IPS DF 6.9 (cell line): ENCODE measurements around the gene OCLN.

Experiments used
- DNase-seq: peaks from one replicate; pipeline ENCODE4 v3.0.0-alpha.2; 2013; ENCODE audit warnings: low read depth, low spot score
- H3K27ac ChIP-seq: one replicate; pipeline ENCODE4 v1.5.1; 2013; ENCODE audit warnings: low read length, control low read depth
- H3K27me3 ChIP-seq: 2 replicates; pipeline ENCODE4 v1.6.1; 2013; ENCODE audit warnings: mild to moderate bottlenecking, low read length; ENCODE audit not compliant: control insufficient read depth, insufficient read depth
- H3K36me3 ChIP-seq: 2 replicates; pipeline ENCODE4 v1.6.1; 2013; ENCODE audit warnings: low read length; ENCODE audit not compliant: control insufficient read depth, insufficient read depth
- H3K4me1 ChIP-seq: 2 replicates; pipeline ENCODE4 v1.6.1; 2013; ENCODE audit warnings: low read length; ENCODE audit not compliant: control insufficient read depth, insufficient read depth
- H3K4me3 ChIP-seq: 2 replicates; pipeline ENCODE4 v1.5.1; 2013; ENCODE audit warnings: mild to moderate bottlenecking, low read length
- H3K9me3 ChIP-seq: 2 replicates; pipeline ENCODE4 v1.6.1; 2013; ENCODE audit warnings: low read length, inconsistent platforms; ENCODE audit not compliant: control insufficient read depth, insufficient read depth
- WGBS: extraction: QIAGEN DNeasy Blood & Tissue Kit; methylation state at CpG from one replicate; pipeline ENCODE4 v1.1.7; 2013; ENCODE audit warnings: mixed read lengths, missing lambda C conversion rate; ENCODE audit not compliant: insufficient read length, insufficient coverage; 5-methylcytosine and 5-hydroxymethylcytosine counted together

The OCLN gene

DNA sequence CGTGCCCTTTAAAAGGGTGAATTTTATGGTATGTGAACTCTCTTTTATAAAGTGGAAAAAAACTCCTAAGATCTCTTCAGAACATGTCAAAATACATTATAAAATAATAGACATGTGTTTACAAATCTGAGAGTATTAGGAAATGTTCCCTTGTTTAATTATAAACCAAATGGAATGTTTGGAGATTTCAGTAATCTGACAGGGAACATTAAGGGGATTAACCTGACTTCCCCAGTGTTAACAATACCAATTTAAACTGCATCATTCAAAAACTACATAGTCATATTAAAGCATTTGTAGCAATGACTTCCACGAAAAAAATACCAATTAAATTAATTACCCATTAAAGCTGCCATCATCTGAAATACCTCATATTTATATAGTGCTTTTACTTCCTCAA is 1.6 kb upstream of the OCLN start:
- H3K4me1 ChIP-seq: peaks cover 5% of the 10 kb centered on the region
- WGBS: 100% methylated on average over 1 of the region's 2 CpGs
- no peak for DNase-seq
- H3K9me3 ChIP-seq: no peaks in the 10 kb centered on the region
- H3K4me3 ChIP-seq: no peak overlapping the region
- H3K27ac ChIP-seq: no peak overlapping the region
- H3K36me3 ChIP-seq: no peaks in the 10 kb centered on the region
- H3K27me3 ChIP-seq: no peaks in the 10 kb centered on the region

DNA sequence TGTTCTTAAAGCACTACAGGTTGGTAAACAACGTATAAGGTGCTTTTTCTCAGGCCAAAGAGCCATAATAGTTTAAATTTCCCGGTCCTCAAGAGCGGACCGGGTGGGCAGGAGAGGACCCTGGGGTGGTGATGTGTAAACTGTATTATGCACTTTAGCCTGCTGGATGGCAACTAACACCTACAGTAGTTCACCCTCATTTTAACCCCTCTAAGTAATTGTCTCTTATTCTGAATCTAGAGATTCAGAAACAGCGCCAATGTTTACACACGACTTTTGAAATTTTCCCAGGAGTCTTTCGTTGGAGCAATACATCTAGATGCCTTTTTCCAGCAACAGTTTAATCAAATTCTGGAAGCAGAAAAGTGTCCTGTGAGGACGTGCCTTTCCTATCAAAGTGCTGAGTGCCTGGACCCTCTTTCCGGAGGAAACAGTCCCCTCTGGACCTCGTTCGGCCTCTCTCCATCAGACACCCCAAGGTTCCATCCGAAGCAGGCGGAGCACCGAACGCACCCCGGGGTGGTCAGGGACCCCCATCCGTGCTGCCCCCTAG is 676 bp upstream of the OCLN start:
- peak overlapping the region; percentile 76; the same call in 1 of the 2 replicates for H3K4me3 ChIP-seq
- WGBS: no CpG with 5 or more reads among the region's 17 CpGs
- no peaks in the 10 kb centered on the region for H3K36me3 ChIP-seq
- H3K4me1 ChIP-seq: peaks cover 5% of the 10 kb centered on the region
- no peaks in the 10 kb centered on the region for H3K27me3 ChIP-seq
- H3K27ac ChIP-seq: no peak overlapping the region
- no peak for DNase-seq
- H3K9me3 ChIP-seq: no peaks in the 10 kb centered on the region

DNA sequence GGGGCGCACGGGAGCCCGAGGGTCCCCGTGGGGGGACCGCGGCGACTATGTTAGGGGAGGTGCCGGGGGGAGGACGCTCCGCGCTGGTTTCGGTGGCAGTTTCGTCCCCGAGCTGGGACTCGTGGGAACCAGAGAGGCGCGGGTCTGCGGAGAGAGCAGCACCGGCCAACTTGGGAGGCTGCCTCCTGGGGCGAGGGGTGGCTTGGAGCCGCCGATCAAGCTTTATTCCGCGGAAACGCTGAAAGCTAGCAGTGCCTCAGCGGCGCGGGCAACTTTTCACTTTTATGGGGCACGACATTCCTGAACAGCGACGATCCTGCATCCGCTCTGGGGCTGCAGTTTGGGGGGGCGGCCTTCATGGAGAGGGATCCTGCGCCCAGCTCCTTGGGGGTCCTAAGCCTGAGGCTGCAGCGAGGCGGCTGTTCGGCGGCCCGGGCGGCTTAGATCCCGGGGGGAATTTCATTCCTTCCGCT is 369 bp downstream of the OCLN start:
- H3K4me1 ChIP-seq: peaks cover 5% of the 10 kb centered on the region
- H3K27me3 ChIP-seq: no peaks in the 10 kb centered on the region
- no peak for DNase-seq
- no peak overlapping the region for H3K27ac ChIP-seq
- no peaks in the 10 kb centered on the region for H3K36me3 ChIP-seq
- H3K4me3 ChIP-seq: peak overlapping the region; percentile 76
- no peaks in the 10 kb centered on the region for H3K9me3 ChIP-seq
- WGBS: no CpG with 5 or more reads among the region's 42 CpGs

DNA sequence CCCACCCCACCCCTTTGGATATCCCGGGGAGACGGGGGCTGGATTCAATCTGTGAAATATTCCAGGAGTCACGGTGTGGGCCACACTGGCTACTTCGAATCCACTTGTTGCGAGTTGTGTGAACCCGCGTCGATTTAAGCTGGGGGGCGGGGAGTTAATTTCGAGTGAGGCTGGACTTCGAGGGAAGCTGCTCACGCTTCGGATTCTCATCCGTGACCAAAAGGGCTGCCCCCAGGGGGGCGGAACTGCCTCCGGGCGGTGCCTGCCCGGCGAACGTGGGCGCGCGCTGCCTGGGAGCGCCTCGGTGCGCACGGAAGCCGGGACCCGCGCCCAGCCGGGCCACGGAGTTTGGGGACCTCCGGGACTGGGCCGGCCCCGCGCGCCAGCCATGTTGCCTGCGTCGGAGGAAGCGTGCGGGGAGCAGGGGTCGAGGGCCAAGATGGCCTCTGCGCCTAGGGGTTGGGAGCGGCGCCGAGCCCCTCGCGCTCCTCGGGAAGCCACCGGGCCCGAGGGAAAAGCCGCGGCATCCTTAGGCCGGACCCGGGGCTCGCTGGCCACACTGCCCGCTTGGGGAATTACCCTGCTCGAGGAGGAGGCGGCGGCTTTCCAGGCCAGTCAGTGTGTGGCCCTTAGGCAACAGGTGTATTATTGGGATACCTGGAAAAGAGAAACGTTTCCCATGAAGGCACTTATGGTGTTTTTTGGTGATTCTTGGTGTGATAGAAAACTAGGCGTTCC is 975 bp downstream of the OCLN start:
- Histone ChIP-seq H3K36me3 (no peaks in the 10 kb centered on the region), H3K27ac (no peak overlapping the region), H3K9me3 (no peaks in the 10 kb centered on the region), H3K27me3 (no peaks in the 10 kb centered on the region), H3K4me1 (peaks cover 5% of the 10 kb centered on the region), H3K4me3 (peak overlapping the region; percentile 76)
- no CpG with 5 or more reads among the region's 62 CpGs for WGBS
- DNase-seq: no peak

DNA sequence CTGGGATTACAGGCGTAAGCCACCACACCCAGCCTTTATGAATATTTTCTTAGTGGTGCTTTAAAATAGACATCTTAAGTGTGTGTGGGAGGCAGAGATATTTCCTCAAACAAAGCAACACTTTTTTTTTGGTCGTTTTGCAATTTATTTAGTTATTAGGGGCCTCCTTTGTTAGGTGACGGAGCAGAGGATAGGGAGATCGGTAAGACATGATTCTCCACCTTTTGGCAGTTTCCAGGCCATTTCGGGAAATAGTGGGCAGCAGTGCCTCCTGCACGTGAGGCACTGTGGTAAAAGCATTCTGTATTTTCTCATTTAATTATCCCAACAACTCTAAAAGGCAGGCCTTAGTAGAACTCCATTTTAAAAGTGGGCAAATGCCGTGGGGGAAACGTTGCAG is 1.9 kb downstream of the OCLN start:
- DNase-seq: no peak
- H3K27me3 ChIP-seq: no peaks in the 10 kb centered on the region
- no peak overlapping the region for H3K4me3 ChIP-seq
- no peak overlapping the region for H3K27ac ChIP-seq
- peaks cover 3% of the 10 kb centered on the region; the same call in 1 of the 2 replicates for H3K4me1 ChIP-seq
- WGBS: no CpG with 5 or more reads among the region's 8 CpGs
- no peaks in the 10 kb centered on the region for H3K36me3 ChIP-seq
- H3K9me3 ChIP-seq: no peaks in the 10 kb centered on the region

DNA sequence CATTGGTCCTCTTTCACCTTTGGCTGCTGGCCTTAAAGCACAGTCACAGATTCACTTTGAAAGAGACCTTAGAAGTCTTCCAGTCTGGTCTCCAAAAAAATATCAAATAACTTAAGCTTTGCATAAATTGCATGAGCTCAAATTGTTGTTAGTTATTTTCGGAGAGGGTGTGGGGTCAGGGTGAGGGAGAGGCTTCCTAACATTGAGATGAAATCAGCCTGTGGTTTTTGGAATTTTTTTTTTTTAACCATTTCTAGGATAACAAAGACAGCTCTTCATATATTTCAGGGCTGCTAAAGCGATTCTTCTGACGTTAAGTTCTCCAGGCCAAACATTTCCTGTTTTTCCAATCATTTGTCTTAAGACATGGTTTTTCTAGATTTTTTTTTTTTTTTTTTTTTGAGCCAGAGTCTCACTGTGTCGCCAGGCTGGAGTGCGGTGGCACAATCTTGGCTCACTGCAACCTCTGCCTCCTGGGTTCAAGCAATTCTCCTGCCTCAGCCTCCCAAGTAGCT is 4.5 kb downstream of the OCLN start:
- Histone ChIP-seq H3K9me3 (no peaks in the 10 kb centered on the region), H3K36me3 (no peaks in the 10 kb centered on the region), H3K4me1 (peaks cover 3% of the 10 kb centered on the region; the same call in 1 of the 2 replicates), H3K4me3 (no peak overlapping the region), H3K27ac (no peak overlapping the region), H3K27me3 (no peaks in the 10 kb centered on the region)
- WGBS: no CpG with 5 or more reads among the region's 5 CpGs
- no peak for DNase-seq

DNA sequence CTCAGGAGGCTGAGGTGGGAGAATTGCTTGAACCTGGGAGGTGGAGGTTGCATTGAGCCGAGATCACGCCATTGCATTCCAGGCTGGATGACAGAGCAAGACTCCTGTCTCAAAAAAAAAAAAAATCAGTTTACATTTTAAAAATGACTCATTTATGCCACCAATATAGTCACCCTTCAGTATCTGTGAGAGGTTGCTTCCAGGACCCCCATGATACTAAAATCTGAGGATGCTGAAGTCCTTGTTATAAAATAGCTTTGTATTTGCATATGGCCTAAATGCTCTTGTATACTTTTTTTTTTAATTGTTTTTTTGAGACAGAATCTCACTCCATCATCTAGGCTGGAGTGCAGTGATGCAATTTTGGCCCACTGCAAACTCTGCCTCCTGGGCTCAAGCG is 5.8 kb downstream of the OCLN start:
- Histone ChIP-seq H3K4me1 (peaks cover 9% of the 10 kb centered on the region; the same call in 1 of the 2 replicates), H3K27me3 (no peaks in the 10 kb centered on the region), H3K4me3 (no peak overlapping the region), H3K9me3 (no peaks in the 10 kb centered on the region), H3K36me3 (no peaks in the 10 kb centered on the region), H3K27ac (no peak overlapping the region)
- DNase-seq: no peak
- no CpG with 5 or more reads among the region's 3 CpGs for WGBS

DNA sequence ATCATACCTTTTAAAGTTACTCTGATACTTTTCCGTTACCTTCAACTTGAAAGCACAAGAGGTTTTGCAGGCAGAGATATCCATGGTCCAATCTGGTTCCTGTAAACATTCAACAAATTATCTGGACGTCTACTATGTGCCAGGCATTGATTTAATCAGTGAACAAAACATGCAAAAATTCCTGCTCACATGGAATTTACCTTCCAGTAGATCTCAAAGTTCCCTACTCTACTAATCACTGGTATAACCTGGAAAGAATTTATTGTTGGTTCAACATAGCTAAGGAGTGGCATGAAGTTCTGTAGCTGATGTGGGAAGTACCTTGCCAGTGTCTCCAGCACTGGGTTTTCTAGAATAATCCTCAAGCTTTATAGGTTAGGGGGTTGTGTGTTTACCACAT is 9.8 kb downstream of the OCLN start:
- no peak for DNase-seq
- Histone ChIP-seq H3K9me3 (no peaks in the 10 kb centered on the region), H3K4me3 (no peak overlapping the region), H3K36me3 (no peaks in the 10 kb centered on the region; the same call in 1 of the 2 replicates), H3K27me3 (no peaks in the 10 kb centered on the region), H3K27ac (no peak overlapping the region), H3K4me1 (peaks cover 6% of the 10 kb centered on the region; the same call in 1 of the 2 replicates)
- WGBS: no CpG with 5 or more reads among the region's 2 CpGs

DNA sequence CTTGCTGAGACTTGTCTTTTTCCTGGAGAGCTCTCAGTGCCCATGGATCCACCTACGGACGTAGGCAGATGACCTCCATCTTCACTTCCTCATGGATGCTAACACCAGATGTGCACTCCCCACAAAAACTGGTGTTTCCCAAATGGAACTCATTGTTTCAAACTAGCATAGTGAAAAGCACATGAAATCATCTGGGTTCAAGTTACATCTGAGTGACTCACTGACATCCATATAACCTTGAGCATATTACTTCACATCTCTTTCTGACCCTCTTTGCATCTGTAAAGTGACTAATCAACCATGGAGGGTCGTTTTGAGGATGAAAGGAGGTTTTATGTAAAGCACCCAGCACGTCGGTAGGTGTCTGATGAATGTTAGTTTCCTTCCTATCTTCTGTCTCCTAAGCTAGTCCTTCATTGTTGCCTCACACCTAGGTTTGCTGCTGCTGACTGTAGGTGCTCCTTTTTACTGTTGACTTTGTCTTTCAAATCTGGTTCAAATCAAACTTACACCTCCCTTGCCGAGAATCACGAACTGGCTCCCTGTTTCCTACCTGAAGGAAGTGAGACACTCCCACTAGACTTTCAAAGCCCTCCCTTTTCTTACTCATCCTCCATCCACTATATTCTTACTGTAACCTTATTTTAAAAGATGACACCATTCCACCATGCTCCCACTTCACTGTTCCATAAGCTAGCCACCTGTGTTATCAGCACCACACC is 10.3 kb downstream of the OCLN start:
- H3K4me3 ChIP-seq: no peak overlapping the region
- H3K9me3 ChIP-seq: no peaks in the 10 kb centered on the region
- no CpG with 5 or more reads among the region's 7 CpGs for WGBS

DNA sequence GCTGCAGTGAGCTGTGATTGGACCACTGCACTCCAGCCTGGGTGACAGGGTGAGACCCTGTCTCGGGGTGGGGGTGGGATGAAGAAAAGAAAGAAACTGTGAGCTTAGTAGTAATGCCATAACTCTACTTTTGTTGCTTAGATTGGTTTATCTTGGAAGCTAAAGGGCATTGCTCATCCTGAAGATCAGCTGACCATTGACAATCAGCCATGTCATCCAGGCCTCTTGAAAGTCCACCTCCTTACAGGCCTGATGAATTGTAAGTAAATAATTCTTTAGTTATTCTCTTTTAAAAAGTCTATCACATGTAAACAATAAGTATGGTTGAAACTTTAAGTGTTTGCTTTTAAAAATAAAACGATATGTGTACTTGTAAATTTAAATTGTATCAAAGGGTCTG is 11.4 kb downstream of the OCLN start:
- Histone ChIP-seq H3K9me3 (no peaks in the 10 kb centered on the region), H3K27me3 (no peaks in the 10 kb centered on the region), H3K36me3 (peaks cover under 1% of the 10 kb centered on the region; the same call in 1 of the 2 replicates), H3K27ac (no peak overlapping the region), H3K4me3 (no peak overlapping the region), H3K4me1 (peaks cover 6% of the 10 kb centered on the region; the same call in 1 of the 2 replicates)
- no CpG with 5 or more reads among the region's 2 CpGs for WGBS
- DNase-seq: no peak

More for the DNA sequence above, 10.3 kb downstream of the OCLN start:
- Histone ChIP-seq H3K27ac (no peak overlapping the region), H3K4me1 (peaks cover 6% of the 10 kb centered on the region; the same call in 1 of the 2 replicates), H3K36me3 (no peaks in the 10 kb centered on the region; the same call in 1 of the 2 replicates), H3K27me3 (no peaks in the 10 kb centered on the region)
- no peak for DNase-seq
